HCT116 (cell line): ENCODE data around the gene PELO. TPM values are rescaled to one million over a fixed set of nuclear protein-coding genes. Genes with fewer than 3 reads are reported as not detected.

Experiments
- ATAC-seq: fragments of 200-7000 bp; cut with Tn5 transposase; 2 replicates; pipeline ENCODE4 v1.9.1; 2020; ENCODE audit warnings: mild to moderate bottlenecking, moderate library complexity
- BruUV-seq: library from RNA; stranded (reverse); fragments of 400-500 nt; replicated peaks from 2 replicates; lab custom pipeline; 2021; lab: Mats Ljungman, UMichigan
- CTCF ChIA-PET: fragments of 300-600 bp; sonication (Branson Sonifier 250); formaldehyde crosslinking; loops from one replicate; lab custom pipeline; 2021; ENCODE audit warnings: antibody characterized with exemption; lab: Charles Lee
- POLR2A ChIA-PET: fragments of 300-600, 350-600 bp; sonication (Branson Sonifier 250); formaldehyde crosslinking; loops from one replicate; lab custom pipeline; 2021; ENCODE audit warnings: antibody characterized with exemption; lab: Charles Lee
- RAD21 ChIA-PET, 2 experiments: fragments of 300-600 bp; sonication (Branson Sonifier 250); formaldehyde crosslinking; loops; one replicate each; lab custom pipeline; 2023; ENCODE audit warnings: low total read pairs in 2 of 2; ENCODE audit not compliant: uncharacterized antibody in 2 of 2, unreplicated experiment in 2 of 2, low non-redundant PET in 1 of 2; lab: Charles Lee
- DNase-seq: peaks from one replicate; pipeline ENCODE4 v3.0.0-alpha.2; 2010; ENCODE audit warnings: low read depth, low spot score
- H2AFZ ChIP-seq: fragments of 200-600 bp; shearing (Covaris generic), sonication (generic); 2 replicates; pipeline ENCODE4 v1.6.1; 2017; ENCODE audit warnings: low read depth, mixed run types, mixed read lengths, antibody characterized with exemption, low read length; ENCODE audit not compliant: poor library complexity, severe bottlenecking
- H3K27ac ChIP-seq: 2 replicates; pipeline ENCODE4 v1.5.1; 2012; ENCODE audit warnings: low read depth, low read length
- H3K27me3 ChIP-seq: fragments of 200-600 bp; sonication (generic); 2 replicates; pipeline ENCODE4 v1.6.1; 2016; ENCODE audit warnings: mixed run types, low read length, mixed read lengths; ENCODE audit not compliant: insufficient read depth
- H3K36me3 ChIP-seq, 2 experiments: fragments of 200-500 bp in 1 of 2; fragments of 200-600 bp in 1 of 2; sonication (Bioruptor generic) in 1 of 2; sonication (generic) in 1 of 2; 2 replicates each; pipeline versions ENCODE4 v1.5.1 to v1.6.1; 2014 to 2016; ENCODE audit warnings: low read length in 2 of 2, inconsistent platforms in 1 of 2, mixed read lengths in 1 of 2, mixed run types in 1 of 2; ENCODE audit not compliant: insufficient read depth in 2 of 2, control insufficient read depth in 1 of 2
- H3K4me1 ChIP-seq, 2 experiments: fragments of 200-600 bp in 1 of 2; sonication (generic) in 1 of 2; 2 replicates each; pipeline versions ENCODE4 v1.5.1 to v1.6.1; 2012 to 2017; ENCODE audit warnings: low read length in 2 of 2, inconsistent platforms in 1 of 2, mild to moderate bottlenecking in 1 of 2, mixed read lengths in 1 of 2, mixed run types in 1 of 2, moderate library complexity in 1 of 2; ENCODE audit not compliant: insufficient read depth in 2 of 2, control insufficient read depth in 1 of 2
- H3K4me2 ChIP-seq: fragments of 200-600 bp; sonication (generic); 2 replicates; pipeline ENCODE4 v1.6.1; 2017; ENCODE audit warnings: mixed run types, low read length, mixed read lengths
- H3K4me3 ChIP-seq, 2 experiments: fragments of 200-600 bp in 1 of 2; sonication (generic) in 1 of 2; replicated peaks in 1 of 2; 2 replicates each; pipeline ENCODE4 v1.5.1; 2011 to 2016; ENCODE audit warnings: low read length in 2 of 2, control low read depth in 1 of 2, low read depth in 1 of 2, mild to moderate bottlenecking in 1 of 2, mixed read lengths in 1 of 2, mixed run types in 1 of 2
- H3K79me2 ChIP-seq: fragments of 200-600 bp; sonication (generic); 2 replicates; pipeline ENCODE4 v1.6.1; 2017; ENCODE audit warnings: mild to moderate bottlenecking, mixed run types, low read length, moderate library complexity, mixed read lengths; ENCODE audit not compliant: insufficient read depth
- H3K9ac ChIP-seq: fragments of 200-600 bp; sonication (generic); 2 replicates; pipeline ENCODE4 v1.6.1; 2016; ENCODE audit warnings: low read length, mixed read lengths
- H3K9me2 ChIP-seq: fragments of 200-600 bp; sonication (generic), shearing (Covaris generic); 2 replicates; pipeline ENCODE4 v1.6.1; 2017; ENCODE audit warnings: mixed run types, mild to moderate bottlenecking, moderate library complexity; ENCODE audit not compliant: insufficient read depth
- H3K9me3 ChIP-seq, 2 experiments: fragments of 200-500 bp in 1 of 2; fragments of 200-600 bp in 1 of 2; sonication (Bioruptor generic) in 1 of 2; sonication (generic) in 1 of 2; 2 replicates each; pipeline ENCODE4 v1.6.1; 2014 to 2017; ENCODE audit warnings: low read length in 2 of 2, mixed read lengths in 2 of 2, inconsistent platforms in 1 of 2, low read depth in 1 of 2, mild to moderate bottlenecking in 1 of 2, mixed run types in 1 of 2, moderate library complexity in 1 of 2; ENCODE audit not compliant: control insufficient read depth in 1 of 2, insufficient read depth in 1 of 2
- H4K20me1 ChIP-seq: fragments of 200-600 bp; sonication (generic), shearing (Covaris generic); 2 replicates; pipeline ENCODE4 v1.6.1; 2017; ENCODE audit warnings: mixed run types, mild to moderate bottlenecking, moderate library complexity; ENCODE audit not compliant: insufficient read depth
- CBX3 ChIP-seq: IDR thresholded peaks from 2 replicates; pipeline ENCODE4 v1.6.1; 2012; ENCODE audit warnings: low read depth
- CEBPB ChIP-seq: IDR thresholded peaks from 2 replicates; pipeline ENCODE4 v1.6.1; 2012; ENCODE audit warnings: low read depth
- ELF1 ChIP-seq: IDR thresholded peaks from 2 replicates; pipeline ENCODE4 v1.6.1; 2012; ENCODE audit warnings: low read depth, borderline replicate concordance
- EZH2 ChIP-seq: fragments of 200-600 bp; sonication (generic); IDR thresholded peaks from 2 replicates; pipeline ENCODE4 v1.6.1; 2017; ENCODE audit warnings: antibody characterized with exemption, mixed run types
- EZH2phosphoT487 ChIP-seq: fragments of 200-600 bp; IDR thresholded peaks from 2 replicates; pipeline ENCODE4 v1.6.1; 2018; ENCODE audit warnings: antibody characterized with exemption, borderline replicate concordance
- FOSL1 ChIP-seq: IDR thresholded peaks from 2 replicates; pipeline ENCODE4 v1.6.1; 2012; ENCODE audit warnings: low read depth
- JUND ChIP-seq: IDR thresholded peaks from 2 replicates; pipeline ENCODE4 v1.6.1; 2012
- RAD21 ChIP-seq: IDR thresholded peaks from 2 replicates; pipeline ENCODE4 v1.6.1; 2012; ENCODE audit warnings: low read depth, mild to moderate bottlenecking
- SIN3A ChIP-seq: IDR thresholded peaks from 2 replicates; pipeline ENCODE4 v1.6.1; 2012; ENCODE audit warnings: low read depth
- SP1 ChIP-seq: IDR thresholded peaks from 2 replicates; pipeline ENCODE4 v1.6.1; 2012; ENCODE audit warnings: low read depth
- SRF ChIP-seq: IDR thresholded peaks from 2 replicates; pipeline ENCODE4 v1.6.1; 2012; ENCODE audit warnings: low read depth
- TCF7L2 ChIP-seq: IDR thresholded peaks from 2 replicates; pipeline ENCODE4 v1.7.0; 2011; ENCODE audit warnings: borderline replicate concordance, inconsistent platforms; ENCODE audit not compliant: insufficient read depth, insufficient read length; ENCODE audit errors: extremely low read depth
- YY1 ChIP-seq: IDR thresholded peaks from 2 replicates; pipeline ENCODE4 v1.6.1; 2011; ENCODE audit warnings: low read length, low read depth, moderate library complexity, mild to moderate bottlenecking; ENCODE audit not compliant: insufficient replicate concordance; ENCODE audit errors: extremely low read depth
- ZNF274 ChIP-seq: fragments of 200-500 bp; sonication (Bioruptor generic); IDR thresholded peaks from 2 replicates; pipeline ENCODE4 v1.6.1; 2014; ENCODE audit warnings: mild to moderate bottlenecking, low read depth, low read length, inconsistent platforms
- intact Hi-C: fragments of 100-400 bp; cut with micrococcal nuclease; formaldehyde crosslinking; loops from 2 replicates; pipeline ENCODE4 v1.10.0; 2022
- total RNA-seq: library from RNA; stranded (reverse); gene quantifications from one replicate; pipeline ENCODE4 v1.2.1, GENCODE V29; 2021; ENCODE audit not compliant: unreplicated experiment
- TF ChIP-seq, protein P1 (sequence below): IDR thresholded peaks from 2 replicates; pipeline ENCODE4 v1.6.1; 2012; ENCODE audit warnings: low read depth
- TF ChIP-seq, protein P2 (sequence below): IDR thresholded peaks from 2 replicates; pipeline ENCODE4 v1.6.1; 2012

The PELO gene
- total RNA-seq, 1 experiment from 2014 or later: 16.5 TPM

DNA sequence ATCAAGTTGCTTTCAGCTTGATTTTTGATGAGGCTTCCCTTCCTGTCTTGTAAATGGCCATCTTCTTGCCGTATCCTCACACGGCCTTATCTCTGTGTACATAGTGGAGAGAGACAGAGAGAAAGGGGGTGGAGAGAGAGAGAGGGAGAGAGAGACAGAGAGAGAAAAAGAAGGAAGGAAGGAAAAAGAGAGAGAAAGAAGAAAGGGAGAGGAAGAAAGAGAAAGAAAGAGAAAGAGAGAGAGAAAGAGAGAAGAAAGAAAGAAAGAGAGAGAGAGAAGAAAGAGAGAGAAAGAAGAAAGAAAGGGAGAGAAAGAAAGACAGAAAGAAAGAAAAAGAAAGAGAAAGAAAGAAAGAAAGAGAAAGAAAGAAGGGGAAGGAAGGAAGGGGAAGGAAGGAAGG is 46.6 kb downstream of the PELO start:
- Histone ChIP-seq H4K20me1 (no peaks in the 10 kb centered on the region), H3K4me1 (peaks cover 0 to 6% of the 10 kb centered on the region in 2 experiments; a peak in 2 of 4 replicates), H3K36me3 (no peaks in the 10 kb centered on the region), H3K9me2 (no peaks in the 10 kb centered on the region), H3K9ac (no peak overlapping the region), H3K9me3 (no peaks in the 10 kb centered on the region), H3K4me2 (no peak overlapping the region), H3K27me3 (no peaks in the 10 kb centered on the region), H3K27ac (no peak overlapping the region), H3K4me3 (no peak overlapping the region), H3K79me2 (no peaks in the 10 kb centered on the region), H2AFZ (no peak overlapping the region)
- ChIA-PET POLR2A (no interaction called here), CTCF (no interaction called here), RAD21 (no interaction called here)
- DNase-seq (no peak), ATAC-seq (no peak)
- intact Hi-C loops: no loop called here
- BruUV-seq: no TSS peak
- no peak for TF ChIP-seq ZNF274
- TF ChIP-seq, protein P1, sequence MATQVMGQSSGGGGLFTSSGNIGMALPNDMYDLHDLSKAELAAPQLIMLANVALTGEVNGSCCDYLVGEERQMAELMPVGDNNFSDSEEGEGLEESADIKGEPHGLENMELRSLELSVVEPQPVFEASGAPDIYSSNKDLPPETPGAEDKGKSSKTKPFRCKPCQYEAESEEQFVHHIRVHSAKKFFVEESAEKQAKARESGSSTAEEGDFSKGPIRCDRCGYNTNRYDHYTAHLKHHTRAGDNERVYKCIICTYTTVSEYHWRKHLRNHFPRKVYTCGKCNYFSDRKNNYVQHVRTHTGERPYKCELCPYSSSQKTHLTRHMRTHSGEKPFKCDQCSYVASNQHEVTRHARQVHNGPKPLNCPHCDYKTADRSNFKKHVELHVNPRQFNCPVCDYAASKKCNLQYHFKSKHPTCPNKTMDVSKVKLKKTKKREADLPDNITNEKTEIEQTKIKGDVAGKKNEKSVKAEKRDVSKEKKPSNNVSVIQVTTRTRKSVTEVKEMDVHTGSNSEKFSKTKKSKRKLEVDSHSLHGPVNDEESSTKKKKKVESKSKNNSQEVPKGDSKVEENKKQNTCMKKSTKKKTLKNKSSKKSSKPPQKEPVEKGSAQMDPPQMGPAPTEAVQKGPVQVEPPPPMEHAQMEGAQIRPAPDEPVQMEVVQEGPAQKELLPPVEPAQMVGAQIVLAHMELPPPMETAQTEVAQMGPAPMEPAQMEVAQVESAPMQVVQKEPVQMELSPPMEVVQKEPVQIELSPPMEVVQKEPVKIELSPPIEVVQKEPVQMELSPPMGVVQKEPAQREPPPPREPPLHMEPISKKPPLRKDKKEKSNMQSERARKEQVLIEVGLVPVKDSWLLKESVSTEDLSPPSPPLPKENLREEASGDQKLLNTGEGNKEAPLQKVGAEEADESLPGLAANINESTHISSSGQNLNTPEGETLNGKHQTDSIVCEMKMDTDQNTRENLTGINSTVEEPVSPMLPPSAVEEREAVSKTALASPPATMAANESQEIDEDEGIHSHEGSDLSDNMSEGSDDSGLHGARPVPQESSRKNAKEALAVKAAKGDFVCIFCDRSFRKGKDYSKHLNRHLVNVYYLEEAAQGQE: no peak
- TF ChIP-seq SRF: no peak
- TF ChIP-seq RAD21: no peak
- no peak for TF ChIP-seq JUND
- TF ChIP-seq, protein P2, sequence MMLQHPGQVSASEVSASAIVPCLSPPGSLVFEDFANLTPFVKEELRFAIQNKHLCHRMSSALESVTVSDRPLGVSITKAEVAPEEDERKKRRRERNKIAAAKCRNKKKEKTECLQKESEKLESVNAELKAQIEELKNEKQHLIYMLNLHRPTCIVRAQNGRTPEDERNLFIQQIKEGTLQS: no peak
- no peak for TF ChIP-seq CBX3
- TF ChIP-seq SIN3A: no peak
- TF ChIP-seq SP1: no peak
- no peak for TF ChIP-seq YY1
- no peak for TF ChIP-seq CEBPB
- no peak for TF ChIP-seq EZH2
- no peak for TF ChIP-seq TCF7L2
- TF ChIP-seq EZH2phosphoT487: no peak
- TF ChIP-seq ELF1: no peak
- no peak for TF ChIP-seq FOSL1
